K562 (cell line): ENCODE measurements around the gene ECSIT. TPM values are rescaled to one million over a fixed set of nuclear protein-coding genes. Genes with fewer than 3 reads are reported as not detected.
A peak's percentile ranks its signal among the peaks of the same experiment; 100 is the strongest.

ENCODE experiments used
- CBX5 ChIP-seq: IDR thresholded peaks from 2 replicates; pipeline ENCODE4 v1.6.1; 2014; ENCODE audit warnings: low read depth, borderline replicate concordance
- DPF2 ChIP-seq: fragments of 450-650 bp; IDR thresholded peaks from 2 replicates; pipeline ENCODE4 v1.6.1; 2016
- HCFC1 ChIP-seq: IDR thresholded peaks from 2 replicates; pipeline ENCODE4 v1.6.1; 2012; ENCODE audit warnings: low read depth, low read length, improper control_type of control experiment
- KLF6 ChIP-seq: fragments of 250-450 bp; sonication (Bioruptor Pico); IDR thresholded peaks from 2 replicates; pipeline ENCODE4 v1.4.0; 2020; ENCODE audit warnings: mild to moderate bottlenecking, moderate library complexity, borderline replicate concordance
- MAZ ChIP-seq, 2 experiments: fragments of 450-650 bp in 1 of 2; sonication (generic) in 1 of 2; formaldehyde crosslinking; IDR thresholded peaks in 1 of 2; conservative IDR thresholded peaks in 1 of 2; 2 replicates each; pipeline versions ENCODE4 v1.4.0 to v1.5.0; 2020; ENCODE audit warnings: mild to moderate bottlenecking in 1 of 2, missing genetic modification reagents in 1 of 2
- MTA2 ChIP-seq: fragments of 450-650 bp; IDR thresholded peaks from 2 replicates; pipeline ENCODE4 v1.6.1; 2016; ENCODE audit warnings: low read depth
- NCOA4 ChIP-seq: fragments of 450-650 bp; IDR thresholded peaks from 2 replicates; pipeline ENCODE4 v1.6.1; 2018; ENCODE audit warnings: mild to moderate bottlenecking; ENCODE audit not compliant: partially characterized antibody
- NFIC ChIP-seq: fragments of 450-650 bp; IDR thresholded peaks from 2 replicates; pipeline ENCODE4 v1.6.1; 2017; ENCODE audit warnings: mild to moderate bottlenecking, inconsistent platforms
- PRPF4 ChIP-seq: fragments of 200-400 bp; formaldehyde crosslinking; IDR thresholded peaks from one replicate; pipeline ENCODE4 v1.6.1; 2017; ENCODE audit warnings: low read length, low read depth, mild to moderate bottlenecking; ENCODE audit not compliant: insufficient read depth, poor library complexity, severe bottlenecking
- RAD51 ChIP-seq: fragments of 450-650 bp; IDR thresholded peaks from 2 replicates; pipeline ENCODE4 v1.7.1; 2016; ENCODE audit warnings: low read depth, mild to moderate bottlenecking, borderline replicate concordance
- RB1 ChIP-seq: fragments of 450-650 bp; IDR thresholded peaks from 2 replicates; pipeline ENCODE4 v1.6.1; 2017; ENCODE audit warnings: low read depth, mild to moderate bottlenecking
- RBFOX2 ChIP-seq: fragments of 200-400 bp; formaldehyde crosslinking; IDR thresholded peaks from 2 replicates; pipeline ENCODE4 v1.6.1; 2017; ENCODE audit warnings: low read depth, mild to moderate bottlenecking, low read length, moderate library complexity
- RBM17 ChIP-seq: fragments of 200-400 bp; formaldehyde crosslinking; IDR thresholded peaks from 2 replicates; pipeline ENCODE4 v1.6.1; 2017; ENCODE audit warnings: low read depth, mild to moderate bottlenecking, low read length, borderline replicate concordance
- RBM25 ChIP-seq: fragments of 200-400 bp; formaldehyde crosslinking; IDR thresholded peaks from 2 replicates; pipeline ENCODE4 v1.6.1; 2018; ENCODE audit warnings: low read length, low read depth, moderate library complexity; ENCODE audit not compliant: severe bottlenecking
- SMARCA4 ChIP-seq: fragments of 450-650 bp; IDR thresholded peaks from 2 replicates; pipeline ENCODE4 v1.6.1; 2016
- SMARCE1 ChIP-seq: fragments of 450-650 bp; IDR thresholded peaks from 2 replicates; pipeline ENCODE4 v1.7.1; 2016; ENCODE audit warnings: mild to moderate bottlenecking
- SRF ChIP-seq, 2 experiments: fragments of 250-450, 450-650 bp in 1 of 2; sonication (Bioruptor Pico) in 1 of 2; sonication (generic) in 1 of 2; formaldehyde crosslinking; IDR thresholded peaks; 2 replicates each; pipeline versions ENCODE4 v1.5.0 to v1.5.1; 2020 to 2022; ENCODE audit warnings: mild to moderate bottlenecking in 1 of 2, missing genetic modification reagents in 1 of 2
- ZBTB7A ChIP-seq: IDR thresholded peaks from 2 replicates; pipeline ENCODE4 v1.6.1; 2011; ENCODE audit warnings: low read depth, mild to moderate bottlenecking, low read length, moderate library complexity, borderline replicate concordance; ENCODE audit not compliant: control insufficient read depth
- ZEB2 ChIP-seq: fragments of 450-650 bp; IDR thresholded peaks from 2 replicates; pipeline ENCODE4 v1.6.1; 2016
- ZNF316 ChIP-seq: fragments of 450-650 bp; IDR thresholded peaks from 2 replicates; pipeline ENCODE4 v1.6.1; 2016
- ZNF77 ChIP-seq: fragments of 250-450 bp; sonication (Bioruptor Pico); IDR thresholded peaks from 2 replicates; pipeline ENCODE4 v1.5.0; 2020
- polyA plus RNA-seq, 8 experiments: library from polyadenylated mRNA; depleted of rRNA in 4 of 8; stranded (reverse) in 5 of 8; unstranded in 3 of 8; fragments of >200 nt; fragmentation: Nextera tagmentation in 2 of 8; fragmentation: Illumina TruSeq in 1 of 8; extraction: Ambion mirVana in 2 of 8; extraction: Trizol in 1 of 8; gene quantifications; 2 replicates each; pipeline versions ENCODE4 v1.2.1 to v1.2.3, GENCODE V29; 2011 to 2014; ENCODE audit warnings: inconsistent platforms in 1 of 8, missing spikeins in 1 of 8
- total RNA-seq, 7 experiments: library from RNA; depleted of rRNA in 6 of 7; stranded (reverse); fragments of >200 nt in 6 of 7; fragmentation: Illumina TruSeq in 2 of 7; extraction: Trizol in 2 of 7; gene quantifications; 2 replicates each; pipeline versions ENCODE4 v1.2.1 to v1.2.3, GENCODE V29; 2011 to 2021; ENCODE audit warnings: low replicate concordance in 1 of 7
- TF ChIP-seq, protein P1 (sequence below): sonication (generic); formaldehyde crosslinking; IDR thresholded peaks from 2 replicates; pipeline ENCODE4 v1.8.0; 2022; ENCODE audit warnings: missing genetic modification reagents, mild to moderate bottlenecking, moderate library complexity, borderline replicate concordance
- TF ChIP-seq, protein P2 (sequence below), 2 experiments: IDR thresholded peaks; 2 replicates each; pipeline ENCODE4 v1.6.1; 2012; ENCODE audit warnings: improper control_type of control experiment in 2 of 2, low read depth in 2 of 2, low read length in 2 of 2, borderline replicate concordance in 1 of 2
- TF ChIP-seq, protein P3 (sequence below), 2 experiments: fragments of 200-800 bp in 1 of 2; sonication (Bioruptor generic) in 1 of 2; sonication (generic) in 1 of 2; formaldehyde crosslinking in 1 of 2; IDR thresholded peaks in 1 of 2; conservative IDR thresholded peaks in 1 of 2; 2 replicates each; pipeline versions ENCODE4 v1.5.0 to v1.6.1; 2016 to 2020; ENCODE audit warnings: missing compliant biosample characterization in 1 of 2, missing genetic modification characterization in 1 of 2, missing genetic modification reagents in 1 of 2

Gene ECSIT
- total and polyA plus RNA-seq, 9 of the 15 experiments (the other 6 are each of a cell fraction or from before 2014, with no cell fraction given), result 1.1 to 82.5 (median 43.9) TPM

DNA sequence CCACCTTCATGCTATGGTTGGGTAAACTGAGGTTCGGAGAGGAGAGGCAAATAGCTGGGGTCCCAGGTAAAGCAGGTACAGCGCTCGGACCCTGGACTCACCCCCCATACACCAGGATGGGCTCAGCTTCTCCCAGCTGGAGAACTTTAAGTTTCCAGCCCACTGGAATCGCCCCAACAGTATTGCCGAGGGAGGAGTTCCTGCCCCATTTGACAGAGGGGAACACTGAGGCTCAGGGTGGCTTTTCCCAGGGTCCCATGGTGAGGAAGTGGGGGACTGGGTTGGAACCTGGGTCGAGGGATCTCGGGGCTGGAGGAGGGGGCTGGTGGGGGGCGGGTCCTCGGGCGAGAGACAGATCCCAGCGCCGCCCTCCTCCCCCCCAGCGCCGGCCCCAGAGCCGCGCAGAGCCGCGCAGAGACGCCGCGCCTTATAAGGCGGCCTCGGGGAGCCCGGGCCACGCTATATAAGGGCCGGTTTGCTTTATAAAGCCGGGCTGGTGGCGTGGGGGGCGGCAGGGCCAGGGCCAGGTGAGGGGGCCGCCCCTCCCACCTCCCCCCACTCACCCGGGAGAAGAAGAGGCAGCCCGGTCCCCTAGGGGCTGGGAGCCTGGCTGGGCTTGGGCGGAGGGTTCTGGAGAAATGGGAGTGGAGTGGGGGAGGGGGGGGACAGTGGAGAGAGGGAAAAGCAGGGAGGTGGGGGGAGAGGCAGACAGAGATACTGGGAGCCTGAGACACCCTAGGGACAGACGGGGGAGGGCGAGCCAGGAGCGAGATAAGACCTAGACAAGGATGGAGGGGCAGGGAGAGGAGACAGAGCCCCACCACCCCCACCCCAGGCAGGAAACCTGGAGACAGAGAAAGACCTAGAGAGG is 10.8 kb upstream of the ECSIT start (continued):
- TF ChIP-seq ZNF77 (CRISPR knock-in tag), result no peak
- TF ChIP-seq, protein P1, sequence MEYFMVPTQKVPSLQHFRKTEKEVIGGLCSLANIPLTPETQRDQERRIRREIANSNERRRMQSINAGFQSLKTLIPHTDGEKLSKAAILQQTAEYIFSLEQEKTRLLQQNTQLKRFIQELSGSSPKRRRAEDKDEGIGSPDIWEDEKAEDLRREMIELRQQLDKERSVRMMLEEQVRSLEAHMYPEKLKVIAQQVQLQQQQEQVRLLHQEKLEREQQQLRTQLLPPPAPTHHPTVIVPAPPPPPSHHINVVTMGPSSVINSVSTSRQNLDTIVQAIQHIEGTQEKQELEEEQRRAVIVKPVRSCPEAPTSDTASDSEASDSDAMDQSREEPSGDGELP (CRISPR knock-in tag), result peak; percentile 34; the same call in 1 of the 2 replicates
- TF ChIP-seq RBM25, result peak; percentile 88
- TF ChIP-seq HCFC1, result no peak
- TF ChIP-seq RBFOX2, result peak; percentile 65
- peak; percentile 61; the same call in 1 of the 2 replicates for TF ChIP-seq SMARCE1
- TF ChIP-seq MTA2, result no peak
- TF ChIP-seq, protein P2, sequence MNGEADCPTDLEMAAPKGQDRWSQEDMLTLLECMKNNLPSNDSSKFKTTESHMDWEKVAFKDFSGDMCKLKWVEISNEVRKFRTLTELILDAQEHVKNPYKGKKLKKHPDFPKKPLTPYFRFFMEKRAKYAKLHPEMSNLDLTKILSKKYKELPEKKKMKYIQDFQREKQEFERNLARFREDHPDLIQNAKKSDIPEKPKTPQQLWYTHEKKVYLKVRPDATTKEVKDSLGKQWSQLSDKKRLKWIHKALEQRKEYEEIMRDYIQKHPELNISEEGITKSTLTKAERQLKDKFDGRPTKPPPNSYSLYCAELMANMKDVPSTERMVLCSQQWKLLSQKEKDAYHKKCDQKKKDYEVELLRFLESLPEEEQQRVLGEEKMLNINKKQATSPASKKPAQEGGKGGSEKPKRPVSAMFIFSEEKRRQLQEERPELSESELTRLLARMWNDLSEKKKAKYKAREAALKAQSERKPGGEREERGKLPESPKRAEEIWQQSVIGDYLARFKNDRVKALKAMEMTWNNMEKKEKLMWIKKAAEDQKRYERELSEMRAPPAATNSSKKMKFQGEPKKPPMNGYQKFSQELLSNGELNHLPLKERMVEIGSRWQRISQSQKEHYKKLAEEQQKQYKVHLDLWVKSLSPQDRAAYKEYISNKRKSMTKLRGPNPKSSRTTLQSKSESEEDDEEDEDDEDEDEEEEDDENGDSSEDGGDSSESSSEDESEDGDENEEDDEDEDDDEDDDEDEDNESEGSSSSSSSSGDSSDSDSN (IDR thresholded peaks at IDR 0.05; ENCODE audit: borderline replicate concordance in 1 of 2, low read depth in 2 of 2, low read length in 2 of 2), result peak in 1 of 2 experiments; percentile 61; a peak in 1 of 4 replicates
- TF ChIP-seq RBM17, result no peak
- no peak for TF ChIP-seq CBX5
- TF ChIP-seq RB1, result 0 out of 2 replicates have a peak, but pooled peaks have one; percentile 19
- peak; percentile 38; the same call in 1 of the 2 replicates for TF ChIP-seq ZBTB7A
- TF ChIP-seq SMARCA4, result no peak
- TF ChIP-seq SRF (CRISPR knock-in tag; IDR thresholded peaks at IDR 0.05), result peak; percentile 50 to 96; a peak in 3 of 4 replicates
- TF ChIP-seq DPF2, result peak; percentile 43
- peak; percentile 12 to 43; a peak in 1 of 4 replicates for TF ChIP-seq MAZ (CRISPR knock-in tag; conservative IDR thresholded peaks at IDR 0.05 in 1 of 2, IDR thresholded peaks at IDR 0.05 in 1 of 2)
- TF ChIP-seq NFIC, result 0 out of 2 replicates have a peak, but pooled peaks have one; percentile 13
- TF ChIP-seq, protein P3, sequence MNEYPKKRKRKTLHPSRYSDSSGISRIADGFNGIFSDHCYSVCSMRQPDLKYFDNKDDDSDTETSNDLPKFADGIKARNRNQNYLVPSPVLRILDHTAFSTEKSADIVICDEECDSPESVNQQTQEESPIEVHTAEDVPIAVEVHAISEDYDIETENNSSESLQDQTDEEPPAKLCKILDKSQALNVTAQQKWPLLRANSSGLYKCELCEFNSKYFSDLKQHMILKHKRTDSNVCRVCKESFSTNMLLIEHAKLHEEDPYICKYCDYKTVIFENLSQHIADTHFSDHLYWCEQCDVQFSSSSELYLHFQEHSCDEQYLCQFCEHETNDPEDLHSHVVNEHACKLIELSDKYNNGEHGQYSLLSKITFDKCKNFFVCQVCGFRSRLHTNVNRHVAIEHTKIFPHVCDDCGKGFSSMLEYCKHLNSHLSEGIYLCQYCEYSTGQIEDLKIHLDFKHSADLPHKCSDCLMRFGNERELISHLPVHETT (CRISPR knock-in tag; conservative IDR thresholded peaks at IDR 0.05 in 1 of 2, IDR thresholded peaks at IDR 0.05 in 1 of 2), result no peak
- no peak for TF ChIP-seq PRPF4
- no peak for TF ChIP-seq NCOA4
- TF ChIP-seq RAD51, result no peak
- no peak for TF ChIP-seq KLF6
- TF ChIP-seq ZNF316, result no peak
- peak; percentile 17; the same call in 1 of the 2 replicates for TF ChIP-seq ZEB2
